Lower leg skin (tissue), 4 donors: ENCODE data around the gene IPCEF1. TPM values are rescaled to one million over a fixed set of nuclear protein-coding genes. Genes with fewer than 3 reads are reported as not detected.

Experiments used
- DNase-seq, 2 donors: peaks; one replicate each; pipeline ENCODE4 v3.0.0-alpha.2; 2019; ENCODE audit warnings: low spot score in 2 of 2
- H3K4me3 ChIP-seq: fragments of 200-600 bp; sonication (generic); 2 replicates; pipeline ENCODE4 v1.5.1; 2017; ENCODE audit warnings: mild to moderate bottlenecking, low read depth; ENCODE audit not compliant: poor library complexity, severe bottlenecking
- CTCF ChIP-seq, 3 donors: fragments of 450-650 bp; IDR thresholded peaks; one replicate each; pipeline ENCODE4 v1.5.1; 2016; ENCODE audit warnings: antibody characterized with exemption in 3 of 3, mild to moderate bottlenecking in 3 of 3, moderate library complexity in 2 of 3
- POLR2A ChIP-seq, 2 donors: fragments of 450-650 bp; IDR thresholded peaks; one replicate each; pipeline ENCODE4 v1.6.1; 2016 to 2017; ENCODE audit warnings: antibody characterized with exemption in 2 of 2, mild to moderate bottlenecking in 1 of 2, moderate library complexity in 1 of 2
- WGBS, 2 donors: methylation state at CpG; one replicate each; pipeline ENCODE4 v1.1.5; 2018; 5-methylcytosine and 5-hydroxymethylcytosine counted together
- intact Hi-C: fragments of 100-400 bp; cut with DNase I; formaldehyde crosslinking; loops from one replicate; pipeline ENCODE4 v1.15.0; 2023; ENCODE audit warnings: low total_unique reads
- total RNA-seq, 4 donors: library from RNA; depleted of rRNA; stranded (reverse); fragments of >200 nt; gene quantifications; one replicate each; pipeline ENCODE4 v1.1.0, GENCODE V29; 2016

Gene IPCEF1
- total RNA-seq, 4 donors from 2014 or later: 0.67 to 1.7 (median 0.97) TPM

DNA sequence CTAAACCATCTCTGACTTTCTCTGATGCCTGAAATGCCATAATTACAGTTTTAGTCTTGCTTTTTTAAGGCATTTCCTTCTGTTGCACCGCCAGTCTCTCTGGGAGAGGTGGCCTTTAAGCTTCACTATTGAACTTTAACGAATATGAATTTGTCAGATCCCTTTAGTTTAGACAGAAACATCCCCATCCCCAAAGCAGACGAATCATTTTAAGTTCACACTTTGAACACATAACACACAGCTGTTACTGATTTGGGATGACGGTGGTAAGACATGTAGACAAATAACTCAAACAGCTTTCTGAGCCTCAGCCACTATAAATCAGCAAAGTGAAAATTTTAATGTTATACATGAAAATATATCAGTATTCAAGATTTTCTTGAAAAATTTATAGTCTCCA, 7.2 kb upstream of the IPCEF1 start:
- WGBS, 2 donors: 52 to 62% methylated on average over 4 of the region's 4 CpGs
- TF ChIP-seq CTCF (IDR thresholded peaks at IDR 0.05) (no peak), POLR2A (IDR thresholded peaks at IDR 0.05) (no peak)
- intact Hi-C loops: no loop called here
- DNase-seq: no peak
- H3K4me3 ChIP-seq: no peak overlapping the region

GRCh38 chr6:154361476-154361875, 4.9 kb upstream of the IPCEF1 start:
- WGBS, 2 donors: 78 to 83% methylated on average over 5 of the region's 5 CpGs
- intact Hi-C loops: no loop called here
- TF ChIP-seq POLR2A (IDR thresholded peaks at IDR 0.05) (no peak), CTCF (IDR thresholded peaks at IDR 0.05) (no peak)
- DNase-seq: no peak
- no peak overlapping the region for H3K4me3 ChIP-seq

DNA sequence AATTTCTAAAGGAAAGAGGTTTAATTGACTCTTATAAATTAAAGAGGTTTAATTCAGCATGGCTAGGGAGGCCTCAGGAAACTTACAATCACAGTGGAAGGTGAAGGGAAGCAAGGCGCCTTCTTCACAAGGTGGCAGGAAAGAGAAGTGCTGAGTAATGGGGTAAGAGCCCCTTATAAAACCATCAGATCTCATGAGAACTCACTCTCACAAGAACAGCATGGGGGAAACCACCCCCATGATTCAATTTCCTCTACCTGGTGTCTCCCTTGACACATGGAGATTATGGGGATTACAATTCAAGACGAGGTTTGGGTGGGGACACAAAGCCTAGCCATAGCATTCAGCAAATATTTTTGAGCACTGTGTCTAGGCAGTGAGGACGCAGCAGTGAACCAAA, 3.9 kb upstream of the IPCEF1 start:
- no peak for TF ChIP-seq POLR2A (IDR thresholded peaks at IDR 0.05)

DNA sequence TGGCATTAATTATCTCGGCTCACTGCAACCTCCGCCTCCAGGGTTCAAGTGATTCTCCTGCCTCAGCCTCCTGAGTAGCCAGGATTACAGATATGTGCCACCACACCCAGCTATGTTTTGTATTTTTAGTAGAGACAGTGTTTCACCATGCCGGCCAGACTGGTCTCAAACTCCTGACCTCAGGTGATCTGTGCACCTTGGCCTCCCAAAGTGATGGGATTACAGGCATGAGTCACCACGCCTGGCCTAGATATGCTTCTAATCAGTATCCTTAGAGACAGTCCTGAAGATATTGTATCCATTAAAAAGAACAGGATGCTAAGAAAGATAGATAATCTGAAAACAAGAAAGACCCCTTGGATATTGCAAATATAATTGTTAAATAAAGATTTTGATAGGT, 3.1 kb upstream of the IPCEF1 start:
- H3K4me3 ChIP-seq: no peak overlapping the region
- no peak for TF ChIP-seq POLR2A (IDR thresholded peaks at IDR 0.05)
- no peak for TF ChIP-seq CTCF (IDR thresholded peaks at IDR 0.05)

More for the DNA sequence above, 3.9 kb upstream of the IPCEF1 start:
- 94 to 95% methylated on average over 3 of the region's 3 CpGs for WGBS, 2 donors
- DNase-seq: no peak
- no peak overlapping the region for H3K4me3 ChIP-seq
- intact Hi-C loops: no loop called here

DNA sequence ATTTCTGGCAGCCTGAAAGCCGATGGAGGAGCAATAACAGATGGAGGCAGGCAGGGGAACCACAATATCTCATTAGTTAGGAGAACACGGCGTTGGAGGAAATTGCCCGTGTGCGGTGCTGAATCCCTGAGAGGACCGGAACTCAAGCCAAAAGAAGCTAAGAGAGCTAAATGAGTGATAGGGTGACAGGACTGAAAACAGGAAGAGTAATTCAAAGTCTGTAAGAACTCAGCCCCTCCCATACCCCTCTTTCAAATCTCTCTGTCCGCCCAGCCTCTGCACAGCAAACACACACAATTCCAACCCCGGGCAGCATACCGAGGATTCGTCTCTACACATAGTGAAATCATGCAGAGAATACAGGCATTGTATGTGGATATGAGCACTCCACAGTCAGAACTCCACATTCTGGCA, 2.6 kb upstream of the IPCEF1 start:
- no peak for TF ChIP-seq POLR2A (IDR thresholded peaks at IDR 0.05)
- no peak for TF ChIP-seq CTCF (IDR thresholded peaks at IDR 0.05)
- intact Hi-C loops: no loop called here
- H3K4me3 ChIP-seq: no peak overlapping the region
- WGBS, 2 donors: 51 to 55% methylated on average over 10 of the region's 10 CpGs
- DNase-seq: no peak

More for the DNA sequence above, 3.1 kb upstream of the IPCEF1 start:
- DNase-seq: no peak
- WGBS, 2 donors: 57 to 67% methylated on average over 4 of the region's 4 CpGs
- intact Hi-C loops: no loop called here

GRCh38 chr6:154358019-154358545, 1.5 kb upstream of the IPCEF1 start:
- DNase-seq: no peak
- TF ChIP-seq POLR2A (IDR thresholded peaks at IDR 0.05) (no peak), CTCF (IDR thresholded peaks at IDR 0.05) (no peak)
- intact Hi-C loops: no loop called here
- WGBS, 2 donors: 94 to 95% methylated on average over 5 of the region's 5 CpGs
- no peak overlapping the region for H3K4me3 ChIP-seq
